Retinal pigment epithelial cell (primary cell): ENCODE measurements around the gene VWA8.

ENCODE experiments used
- DNase-seq: peaks from one replicate; pipeline ENCODE4 v3.0.0-alpha.2; 2010; ENCODE audit warnings: low read depth
- H3K4me3 ChIP-seq: 2 replicates; pipeline ENCODE4 v1.5.1; 2011; ENCODE audit warnings: mild to moderate bottlenecking, low read length, control low read depth, moderate library complexity
- CTCF ChIP-seq: conservative IDR thresholded peaks from 2 replicates; pipeline ENCODE4 v1.5.1; 2011; ENCODE audit warnings: low read depth, low read length, control low read depth, inconsistent platforms

The VWA8 gene

GRCh38 chr13:41706152-41706551 lies 254.8 kb downstream of the VWA8 start:
- H3K4me3 ChIP-seq: no peak overlapping the region
- no peak for TF ChIP-seq CTCF
- DNase-seq: no peak

GRCh38 chr13:41702540-41702939 lies 258.4 kb downstream of the VWA8 start:
- H3K4me3 ChIP-seq: no peak overlapping the region
- DNase-seq: no peak
- no peak for TF ChIP-seq CTCF

GRCh38 chr13:41701676-41702075 lies 259.2 kb downstream of the VWA8 start:
- no peak for TF ChIP-seq CTCF
- H3K4me3 ChIP-seq: no peak overlapping the region
- DNase-seq: no peak

- peak; percentile 83 for DNase-seq
- no peak for TF ChIP-seq CTCF
- H3K4me3 ChIP-seq: no peak overlapping the region
These were observed 260.1 kb downstream of the VWA8 start for GRCh38 chr13:41700790-41701310.

- no peak overlapping the region for H3K4me3 ChIP-seq
- TF ChIP-seq CTCF: no peak
- DNase-seq: no peak
These were observed 261.1 kb downstream of the VWA8 start for GRCh38 chr13:41699759-41700158.

- no peak for DNase-seq
- no peak overlapping the region for H3K4me3 ChIP-seq
- no peak for TF ChIP-seq CTCF
These were observed 263.3 kb downstream of the VWA8 start for GRCh38 chr13:41697578-41697977.

- no peak for TF ChIP-seq CTCF
- DNase-seq: peak; percentile 56
- H3K4me3 ChIP-seq: no peak overlapping the region
These were observed 264.5 kb downstream of the VWA8 start for GRCh38 chr13:41696163-41697003.
